SK-N-SH (cell line): ENCODE measurements around the gene KCNAB1. TPM values are rescaled to one million over a fixed set of nuclear protein-coding genes. Genes with fewer than 3 reads are reported as not detected.

Experiments used
- CTCF ChIA-PET: fragments of 300-600, 350-600 bp; formaldehyde crosslinking; extraction: SDS; loops from one replicate; lab custom pipeline; 2021; lab: Yijun Ruan, JAX
- POLR2A ChIA-PET: fragments of 350-600 bp; sonication (Branson Sonifier 250); formaldehyde crosslinking; extraction: SDS; loops from one replicate; lab custom pipeline; 2020; ENCODE audit warnings: antibody characterized with exemption, inconsistent platforms; lab: Yijun Ruan, JAX
- DNase-seq: peaks from one replicate; pipeline ENCODE4 v3.0.0; 2012
- H2AFZ ChIP-seq: fragments of 200-600 bp; sonication (generic); 2 replicates; pipeline ENCODE4 v1.8.1; 2016; ENCODE audit warnings: antibody characterized with exemption, mild to moderate bottlenecking, low read depth
- H3F3A ChIP-seq: fragments of 200-600 bp; sonication (generic); replicated peaks from 2 replicates; pipeline ENCODE3; 2016; ENCODE audit warnings: antibody characterized with exemption, mild to moderate bottlenecking; ENCODE audit not compliant: insufficient read depth
- H3K27ac ChIP-seq, 2 experiments: fragments of 200-500 bp in 1 of 2; fragments of 200-600 bp in 1 of 2; sonication (Bioruptor generic) in 1 of 2; sonication (generic), shearing (Covaris generic) in 1 of 2; 2 replicates each; pipeline versions ENCODE4 v1.5.1 to v1.6.1; 2014 to 2016; ENCODE audit warnings: low read depth in 2 of 2, inconsistent platforms in 1 of 2, low read length in 1 of 2, mild to moderate bottlenecking in 1 of 2, mixed read lengths in 1 of 2
- H3K27me3 ChIP-seq: fragments of 200-600 bp; sonication (generic), shearing (Covaris generic); 2 replicates; pipeline ENCODE4 v1.6.1; 2016; ENCODE audit warnings: mixed run types; ENCODE audit not compliant: insufficient read depth
- H3K36me3 ChIP-seq, 2 experiments: fragments of 200-500 bp in 1 of 2; fragments of 200-600 bp in 1 of 2; sonication (Bioruptor generic) in 1 of 2; sonication (generic) in 1 of 2; replicated peaks in 1 of 2; 2 replicates each; pipeline versions ENCODE3 to v1.5.1; 2014 to 2016; ENCODE audit warnings: low read length in 1 of 2, mild to moderate bottlenecking in 1 of 2; ENCODE audit not compliant: insufficient read depth in 2 of 2, control insufficient read depth in 1 of 2
- H3K4me1 ChIP-seq, 2 experiments: fragments of 200-500 bp in 1 of 2; fragments of 200-600 bp in 1 of 2; sonication (Bioruptor generic) in 1 of 2; sonication (generic), shearing (Covaris generic) in 1 of 2; 2 replicates each; pipeline versions ENCODE4 v1.5.1 to v1.6.1; 2014 to 2016; ENCODE audit warnings: low read depth in 1 of 2, low read length in 1 of 2, mixed run types in 1 of 2; ENCODE audit not compliant: insufficient read depth in 2 of 2, control insufficient read depth in 1 of 2
- H3K4me2 ChIP-seq: fragments of 200-600 bp; sonication (generic), shearing (Covaris generic); 2 replicates; pipeline ENCODE4 v1.6.1; 2017; ENCODE audit warnings: mixed run types
- H3K4me3 ChIP-seq, 2 experiments: fragments of 200-500 bp in 1 of 2; fragments of 200-600 bp in 1 of 2; sonication (Bioruptor generic) in 1 of 2; sonication (generic), shearing (Covaris generic) in 1 of 2; 2 replicates each; pipeline versions ENCODE4 v1.5.1 to v1.8.1; 2014 to 2016; ENCODE audit warnings: low read depth in 2 of 2, inconsistent platforms in 1 of 2, low read length in 1 of 2, mild to moderate bottlenecking in 1 of 2, mixed read lengths in 1 of 2, moderate library complexity in 1 of 2
- H3K79me2 ChIP-seq: fragments of 200-600 bp; sonication (generic); 2 replicates; pipeline ENCODE4 v1.8.1; 2017; ENCODE audit warnings: mild to moderate bottlenecking; ENCODE audit not compliant: insufficient read depth
- H3K9ac ChIP-seq: fragments of 200-600 bp; sonication (generic); 2 replicates; pipeline ENCODE4 v1.6.1; 2017; ENCODE audit warnings: mixed run types
- H3K9me2 ChIP-seq: fragments of 200-600 bp; sonication (generic); 2 replicates; pipeline ENCODE4 v1.6.1; 2017; ENCODE audit warnings: mixed run types
- H3K9me3 ChIP-seq: fragments of 200-600 bp; sonication (generic); 2 replicates; pipeline ENCODE4 v1.6.1; 2017; ENCODE audit warnings: mixed run types, mild to moderate bottlenecking, moderate library complexity
- H4K20me1 ChIP-seq: fragments of 200-600 bp; sonication (generic); 2 replicates; pipeline ENCODE4 v1.6.1; 2017; ENCODE audit warnings: mild to moderate bottlenecking, mixed run types; ENCODE audit not compliant: insufficient read depth
- ELF1 ChIP-seq: IDR thresholded peaks from 2 replicates; pipeline ENCODE4 v1.4.0; 2012
- EP300 ChIP-seq, 2 experiments: IDR thresholded peaks; 2 replicates each; pipeline versions ENCODE4 v1.4.0 to v1.6.1; 2012; ENCODE audit warnings: borderline replicate concordance in 1 of 2, low read depth in 1 of 2, low read length in 1 of 2
- FOXJ3 ChIP-seq: sonication (generic); formaldehyde crosslinking; IDR thresholded peaks from 2 replicates; pipeline ENCODE4 v1.5.1; 2020; ENCODE audit warnings: mild to moderate bottlenecking, missing genetic modification reagents
- FOXM1 ChIP-seq: IDR thresholded peaks from 2 replicates; pipeline ENCODE4 v1.4.0; 2012; ENCODE audit warnings: low read depth, mild to moderate bottlenecking
- GATA2 ChIP-seq: sonication (generic); formaldehyde crosslinking; IDR thresholded peaks from 2 replicates; pipeline ENCODE4 v1.5.0; 2020; ENCODE audit warnings: mild to moderate bottlenecking, missing genetic modification reagents
- JUND ChIP-seq: IDR thresholded peaks from 2 replicates; pipeline ENCODE4 v1.4.0; 2012
- RAD21 ChIP-seq: IDR thresholded peaks from 2 replicates; pipeline ENCODE4 v1.6.1; 2012; ENCODE audit warnings: mild to moderate bottlenecking, low read length
- RFX5 ChIP-seq: IDR thresholded peaks from 2 replicates; pipeline ENCODE4 v1.6.1; 2012; ENCODE audit warnings: mild to moderate bottlenecking, improper control_type of control experiment, low read length
- SMC3 ChIP-seq: IDR thresholded peaks from 2 replicates; pipeline ENCODE4 v1.6.1; 2012; ENCODE audit warnings: low read depth, low read length, improper control_type of control experiment
- TAF1 ChIP-seq: IDR thresholded peaks from 2 replicates; pipeline ENCODE4 v1.6.1; 2012; ENCODE audit warnings: low read depth, mild to moderate bottlenecking, low read length, moderate library complexity, borderline replicate concordance
- TEAD4 ChIP-seq: IDR thresholded peaks from 2 replicates; pipeline ENCODE4 v1.4.0; 2012; ENCODE audit warnings: mild to moderate bottlenecking, borderline replicate concordance; ENCODE audit not compliant: insufficient read depth
- WGBS: methylation state at CpG from one replicate; pipeline ENCODE4 v1.1.6; 2017; ENCODE audit warnings: low lambda C conversion rate; 5-methylcytosine and 5-hydroxymethylcytosine counted together
- polyA plus RNA-seq, 3 experiments: library from polyadenylated mRNA; depleted of rRNA; stranded (reverse); fragments of >200 nt; gene quantifications; 2 replicates each; pipeline ENCODE4 v1.2.3, GENCODE V29; 2012
- TF ChIP-seq, protein P1 (sequence below): IDR thresholded peaks from 2 replicates; pipeline ENCODE4 v1.6.1; 2012; ENCODE audit warnings: mild to moderate bottlenecking, low read depth, low read length, moderate library complexity
- TF ChIP-seq, protein P2 (sequence below): fragments of 150-350 bp; IDR thresholded peaks from 2 replicates; pipeline ENCODE4 v1.6.1; 2016; ENCODE audit warnings: mild to moderate bottlenecking, low read depth, low read length
- TF ChIP-seq, protein P3 (sequence below): IDR thresholded peaks from 2 replicates; pipeline ENCODE4 v1.4.0; 2012; ENCODE audit warnings: low read depth, borderline replicate concordance
- TF ChIP-seq, protein P4 (sequence below): IDR thresholded peaks from 2 replicates; pipeline ENCODE4; 2012
- TF ChIP-seq, protein P5 (sequence below): IDR thresholded peaks from 2 replicates; pipeline ENCODE4 v1.4.0; 2012; ENCODE audit warnings: low read depth

The KCNAB1 gene
- polyA plus RNA-seq, 1 of the 3 experiments (the other 2 are of a cell fraction), result 82.1 TPM

DNA sequence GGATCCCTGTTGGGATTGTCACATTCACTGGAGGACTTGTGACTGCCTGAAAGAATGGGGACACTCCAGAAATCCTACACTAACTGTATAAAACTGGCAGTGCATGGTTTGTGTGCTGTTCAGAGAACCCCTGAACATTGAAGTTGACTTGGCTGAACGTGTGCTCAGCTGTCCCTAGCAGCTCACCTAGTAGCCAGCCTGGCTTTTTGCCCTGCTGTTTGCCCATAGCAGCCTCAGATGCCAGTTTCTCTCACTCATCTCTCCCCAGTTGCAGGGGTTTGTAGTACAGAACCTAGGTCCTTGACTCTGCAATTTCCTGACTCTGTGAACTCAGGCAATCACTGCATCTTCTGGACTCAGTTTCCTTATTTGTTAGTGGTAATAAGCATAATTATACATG is 63.0 kb downstream of the KCNAB1 start:
- H3K9me3 ChIP-seq, result no peaks in the 10 kb centered on the region
- TF ChIP-seq ELF1 (no peak), EP300 (IDR thresholded peaks at IDR 0.05; ENCODE audit: borderline replicate concordance in 1 of 2, low read depth in 1 of 2, low read length in 1 of 2) (no peak), TAF1 (no peak), TEAD4 (no peak), SMC3 (no peak), FOXJ3 (CRISPR knock-in tag) (no peak), RFX5 (no peak)
- TF ChIP-seq, protein P1, sequence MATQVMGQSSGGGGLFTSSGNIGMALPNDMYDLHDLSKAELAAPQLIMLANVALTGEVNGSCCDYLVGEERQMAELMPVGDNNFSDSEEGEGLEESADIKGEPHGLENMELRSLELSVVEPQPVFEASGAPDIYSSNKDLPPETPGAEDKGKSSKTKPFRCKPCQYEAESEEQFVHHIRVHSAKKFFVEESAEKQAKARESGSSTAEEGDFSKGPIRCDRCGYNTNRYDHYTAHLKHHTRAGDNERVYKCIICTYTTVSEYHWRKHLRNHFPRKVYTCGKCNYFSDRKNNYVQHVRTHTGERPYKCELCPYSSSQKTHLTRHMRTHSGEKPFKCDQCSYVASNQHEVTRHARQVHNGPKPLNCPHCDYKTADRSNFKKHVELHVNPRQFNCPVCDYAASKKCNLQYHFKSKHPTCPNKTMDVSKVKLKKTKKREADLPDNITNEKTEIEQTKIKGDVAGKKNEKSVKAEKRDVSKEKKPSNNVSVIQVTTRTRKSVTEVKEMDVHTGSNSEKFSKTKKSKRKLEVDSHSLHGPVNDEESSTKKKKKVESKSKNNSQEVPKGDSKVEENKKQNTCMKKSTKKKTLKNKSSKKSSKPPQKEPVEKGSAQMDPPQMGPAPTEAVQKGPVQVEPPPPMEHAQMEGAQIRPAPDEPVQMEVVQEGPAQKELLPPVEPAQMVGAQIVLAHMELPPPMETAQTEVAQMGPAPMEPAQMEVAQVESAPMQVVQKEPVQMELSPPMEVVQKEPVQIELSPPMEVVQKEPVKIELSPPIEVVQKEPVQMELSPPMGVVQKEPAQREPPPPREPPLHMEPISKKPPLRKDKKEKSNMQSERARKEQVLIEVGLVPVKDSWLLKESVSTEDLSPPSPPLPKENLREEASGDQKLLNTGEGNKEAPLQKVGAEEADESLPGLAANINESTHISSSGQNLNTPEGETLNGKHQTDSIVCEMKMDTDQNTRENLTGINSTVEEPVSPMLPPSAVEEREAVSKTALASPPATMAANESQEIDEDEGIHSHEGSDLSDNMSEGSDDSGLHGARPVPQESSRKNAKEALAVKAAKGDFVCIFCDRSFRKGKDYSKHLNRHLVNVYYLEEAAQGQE, result no peak
- TF ChIP-seq, protein P2, sequence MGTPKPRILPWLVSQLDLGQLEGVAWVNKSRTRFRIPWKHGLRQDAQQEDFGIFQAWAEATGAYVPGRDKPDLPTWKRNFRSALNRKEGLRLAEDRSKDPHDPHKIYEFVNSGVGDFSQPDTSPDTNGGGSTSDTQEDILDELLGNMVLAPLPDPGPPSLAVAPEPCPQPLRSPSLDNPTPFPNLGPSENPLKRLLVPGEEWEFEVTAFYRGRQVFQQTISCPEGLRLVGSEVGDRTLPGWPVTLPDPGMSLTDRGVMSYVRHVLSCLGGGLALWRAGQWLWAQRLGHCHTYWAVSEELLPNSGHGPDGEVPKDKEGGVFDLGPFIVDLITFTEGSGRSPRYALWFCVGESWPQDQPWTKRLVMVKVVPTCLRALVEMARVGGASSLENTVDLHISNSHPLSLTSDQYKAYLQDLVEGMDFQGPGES, result no peak
- TF ChIP-seq, protein P3, sequence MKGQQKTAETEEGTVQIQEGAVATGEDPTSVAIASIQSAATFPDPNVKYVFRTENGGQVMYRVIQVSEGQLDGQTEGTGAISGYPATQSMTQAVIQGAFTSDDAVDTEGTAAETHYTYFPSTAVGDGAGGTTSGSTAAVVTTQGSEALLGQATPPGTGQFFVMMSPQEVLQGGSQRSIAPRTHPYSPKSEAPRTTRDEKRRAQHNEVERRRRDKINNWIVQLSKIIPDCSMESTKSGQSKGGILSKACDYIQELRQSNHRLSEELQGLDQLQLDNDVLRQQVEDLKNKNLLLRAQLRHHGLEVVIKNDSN, result no peak
- TF ChIP-seq, all 33 proteins: peak for 0
- CTCF ChIA-PET, result no interaction called here

DNA sequence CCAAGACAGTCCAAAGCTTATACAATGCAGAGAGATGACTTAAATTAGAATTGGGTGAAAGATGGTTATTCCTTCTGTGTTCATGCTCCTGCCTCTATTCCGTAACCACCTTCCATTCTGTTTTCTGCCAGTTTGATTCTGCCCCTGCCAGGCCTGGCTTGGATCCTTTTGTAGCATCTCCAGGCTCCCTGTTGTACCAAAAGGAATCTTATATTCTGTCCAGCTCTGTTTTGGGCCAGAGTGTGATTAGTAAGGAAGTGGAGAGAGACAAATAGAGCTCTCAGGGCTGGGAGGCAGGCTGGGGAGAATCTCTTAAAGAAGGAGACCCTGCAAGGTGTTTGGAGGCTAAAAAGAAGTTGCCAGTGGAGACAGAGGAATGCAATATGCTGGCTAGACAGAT is 63.8 kb downstream of the KCNAB1 start:
- no peak for DNase-seq
- H4K20me1 ChIP-seq, result no peaks in the 10 kb centered on the region
- H3K9me3 ChIP-seq, result no peaks in the 10 kb centered on the region
- no peak overlapping the region; a peak in 1 of 4 replicates for H3K27ac ChIP-seq
- H3K4me2 ChIP-seq, result no peak overlapping the region
- H3K4me1 ChIP-seq, result peaks cover 0 to 25% of the 10 kb centered on the region in 2 experiments; a peak in 3 of 4 replicates
- H3F3A ChIP-seq, result peaks cover 58% of the 10 kb centered on the region
- no peaks in the 10 kb centered on the region for H3K79me2 ChIP-seq
- no peaks in the 10 kb centered on the region for H3K36me3 ChIP-seq
- no peak overlapping the region for H3K9ac ChIP-seq
- TF ChIP-seq GATA2 (no peak), TEAD4 (no peak), FOXM1 (no peak), JUND (no peak), RAD21 (no peak)
- TF ChIP-seq, protein P4, sequence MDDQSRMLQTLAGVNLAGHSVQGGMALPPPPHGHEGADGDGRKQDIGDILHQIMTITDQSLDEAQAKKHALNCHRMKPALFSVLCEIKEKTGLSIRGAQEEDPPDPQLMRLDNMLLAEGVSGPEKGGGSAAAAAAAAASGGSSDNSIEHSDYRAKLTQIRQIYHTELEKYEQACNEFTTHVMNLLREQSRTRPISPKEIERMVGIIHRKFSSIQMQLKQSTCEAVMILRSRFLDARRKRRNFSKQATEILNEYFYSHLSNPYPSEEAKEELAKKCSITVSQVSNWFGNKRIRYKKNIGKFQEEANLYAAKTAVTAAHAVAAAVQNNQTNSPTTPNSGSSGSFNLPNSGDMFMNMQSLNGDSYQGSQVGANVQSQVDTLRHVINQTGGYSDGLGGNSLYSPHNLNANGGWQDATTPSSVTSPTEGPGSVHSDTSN, result no peak
- TF ChIP-seq, protein P1, result no peak
- TF ChIP-seq, protein P5, sequence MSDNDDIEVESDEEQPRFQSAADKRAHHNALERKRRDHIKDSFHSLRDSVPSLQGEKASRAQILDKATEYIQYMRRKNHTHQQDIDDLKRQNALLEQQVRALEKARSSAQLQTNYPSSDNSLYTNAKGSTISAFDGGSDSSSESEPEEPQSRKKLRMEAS, result no peak
- 100% methylated on average over 1 of the region's 1 CpG for WGBS
- H3K9me2 ChIP-seq, result no peaks in the 10 kb centered on the region
- ChIA-PET CTCF (no interaction called here), POLR2A (no interaction called here)
- H3K27me3 ChIP-seq, result no peaks in the 10 kb centered on the region
- no peak overlapping the region for H2AFZ ChIP-seq
- H3K4me3 ChIP-seq, result no peak overlapping the region

More for the DNA sequence above, 63.0 kb downstream of the KCNAB1 start:
- Histone ChIP-seq H3K79me2 (no peaks in the 10 kb centered on the region), H3K27ac (no peak overlapping the region), H3K4me3 (no peak overlapping the region), H3K9me2 (no peaks in the 10 kb centered on the region), H3K4me2 (no peak overlapping the region), H3F3A (peaks cover 56% of the 10 kb centered on the region), H4K20me1 (no peaks in the 10 kb centered on the region), H2AFZ (no peak overlapping the region), H3K4me1 (peaks cover 0 to 23% of the 10 kb centered on the region in 2 experiments; a peak in 3 of 4 replicates), H3K27me3 (no peaks in the 10 kb centered on the region), H3K9ac (no peak overlapping the region), H3K36me3 (no peaks in the 10 kb centered on the region)
- no peak for DNase-seq
- POLR2A ChIA-PET, result no interaction called here
- 50% methylated on average over 1 of the region's 1 CpG for WGBS
